Measurements from ENCODE around the gene ATP2B1. TPM values are rescaled to one million over a fixed set of nuclear protein-coding genes. Genes with fewer than 3 reads are reported as not detected.

The ATP2B1 gene
- total and polyA plus RNA-seq, 8 donors = 4.3 to 22.4 (median 14.4) TPM

DNA sequence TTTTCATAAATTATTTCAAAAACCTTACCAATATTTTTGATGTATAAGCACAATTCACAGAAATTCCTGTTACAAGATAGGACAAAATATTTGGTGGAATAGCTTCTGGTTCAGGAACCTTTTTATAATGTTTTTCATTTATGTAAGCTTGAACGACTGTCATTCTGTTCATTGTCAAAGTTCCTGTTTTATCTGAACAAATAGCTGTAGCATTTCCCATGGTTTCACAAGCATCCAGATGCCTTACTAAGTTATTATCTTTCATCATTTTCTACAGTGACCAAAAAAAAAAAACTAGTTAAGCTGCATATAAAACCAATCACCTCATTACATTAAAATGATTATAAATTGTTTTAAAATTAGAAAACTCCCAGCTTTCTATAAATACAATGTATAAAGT is 87.1 kb downstream of the ATP2B1 start:
- TF ChIP-seq, protein P1, sequence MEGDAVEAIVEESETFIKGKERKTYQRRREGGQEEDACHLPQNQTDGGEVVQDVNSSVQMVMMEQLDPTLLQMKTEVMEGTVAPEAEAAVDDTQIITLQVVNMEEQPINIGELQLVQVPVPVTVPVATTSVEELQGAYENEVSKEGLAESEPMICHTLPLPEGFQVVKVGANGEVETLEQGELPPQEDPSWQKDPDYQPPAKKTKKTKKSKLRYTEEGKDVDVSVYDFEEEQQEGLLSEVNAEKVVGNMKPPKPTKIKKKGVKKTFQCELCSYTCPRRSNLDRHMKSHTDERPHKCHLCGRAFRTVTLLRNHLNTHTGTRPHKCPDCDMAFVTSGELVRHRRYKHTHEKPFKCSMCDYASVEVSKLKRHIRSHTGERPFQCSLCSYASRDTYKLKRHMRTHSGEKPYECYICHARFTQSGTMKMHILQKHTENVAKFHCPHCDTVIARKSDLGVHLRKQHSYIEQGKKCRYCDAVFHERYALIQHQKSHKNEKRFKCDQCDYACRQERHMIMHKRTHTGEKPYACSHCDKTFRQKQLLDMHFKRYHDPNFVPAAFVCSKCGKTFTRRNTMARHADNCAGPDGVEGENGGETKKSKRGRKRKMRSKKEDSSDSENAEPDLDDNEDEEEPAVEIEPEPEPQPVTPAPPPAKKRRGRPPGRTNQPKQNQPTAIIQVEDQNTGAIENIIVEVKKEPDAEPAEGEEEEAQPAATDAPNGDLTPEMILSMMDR (IDR thresholded peaks at IDR 0.05) = no peak
- intact Hi-C loops (cut with DNase I) = no loop called here

GRCh38 chr12:89619764-89620163 is 88.9 kb downstream of the ATP2B1 start:
- intact Hi-C loops (cut with DNase I) = no loop called here
- ATAC-seq (no peak), FAIRE-seq (no peak), DNase-seq (no peak)
- TF ChIP-seq, protein P1 (IDR thresholded peaks at IDR 0.05) = no peak
- 93 to 97% methylated on average over 2 of the region's 2 CpGs for WGBS, 2 donors
- H3K27ac ChIP-seq = no peak overlapping the region
- no peak overlapping the region for H3K4me3 ChIP-seq
- no peaks in the 10 kb centered on the region for H3K9me3 ChIP-seq
- peaks cover 0 to 3% (median 0%) of the 10 kb centered on the region in 3 donors for H3K4me1 ChIP-seq
- peaks cover 0 to 4% (median 0%) of the 10 kb centered on the region in 3 donors for H3K36me3 ChIP-seq
- H3K27me3 ChIP-seq = no peaks in the 10 kb centered on the region

More for the DNA sequence above, 87.1 kb downstream of the ATP2B1 start:
- 50 to 54% methylated on average over 1 of the region's 1 CpG for whole genome bisulfite sequencing, 2 donors
- H3K36me3 ChIP-seq = peaks cover 0 to 4% (median 0%) of the 10 kb centered on the region in 3 donors
- no peak overlapping the region for H3K27ac ChIP-seq
- FAIRE-seq = no peak
- no peaks in the 10 kb centered on the region for H3K27me3 ChIP-seq
- no peak for ATAC-seq
- no peak for DNase-seq
- H3K4me3 ChIP-seq = no peak overlapping the region
- peaks cover 0 to 3% (median 0%) of the 10 kb centered on the region in 3 donors for H3K4me1 ChIP-seq
- no peaks in the 10 kb centered on the region for H3K9me3 ChIP-seq

DNA sequence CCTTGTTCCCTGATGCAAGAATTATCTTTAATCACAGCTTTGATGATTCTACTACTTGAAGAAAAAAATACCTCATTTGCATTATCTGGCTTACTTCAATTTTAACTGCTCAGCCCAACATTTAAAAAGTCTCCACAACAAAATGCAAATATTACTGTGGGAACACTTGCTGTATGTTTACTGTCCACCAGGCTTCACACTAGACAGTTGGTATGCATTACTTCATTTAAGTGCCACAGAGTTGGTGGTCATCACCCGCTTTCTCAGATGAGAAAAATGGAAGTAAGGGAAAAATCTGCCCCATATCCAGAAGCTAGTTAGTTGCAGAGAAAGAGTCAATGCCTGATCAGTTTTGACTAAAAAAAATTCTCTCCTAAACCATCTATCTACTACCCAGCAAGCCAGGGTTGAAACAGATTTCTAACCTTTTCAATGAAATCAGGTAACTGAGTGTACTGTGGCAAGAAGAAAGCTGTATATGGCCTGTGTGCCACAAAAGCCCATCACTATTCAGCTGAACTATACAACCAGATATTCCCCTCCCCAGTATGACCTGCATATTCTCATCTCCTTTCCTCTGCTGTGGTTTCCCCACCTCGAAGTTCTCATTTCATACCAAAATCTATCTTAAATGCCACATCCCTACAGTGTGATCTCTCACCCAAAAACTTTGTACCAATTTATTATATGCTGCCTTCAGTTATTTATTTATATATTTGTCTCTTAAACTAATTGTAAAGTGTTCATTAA is 90.3 kb downstream of the ATP2B1 start:
- no peaks in the 10 kb centered on the region for H3K27me3 ChIP-seq
- intact Hi-C loops (cut with DNase I) = no loop called here
- ATAC-seq (no peak), FAIRE-seq (no peak), DNase-seq (no peak)
- TF ChIP-seq, protein P1 (IDR thresholded peaks at IDR 0.05) = no peak
- no peak overlapping the region for H3K4me3 ChIP-seq
- H3K4me1 ChIP-seq = peaks cover 0 to 3% (median 0%) of the 10 kb centered on the region in 3 donors
- peaks cover 0 to 4% (median 0%) of the 10 kb centered on the region in 3 donors for H3K36me3 ChIP-seq
- 43 to 45% methylated on average over 2 of the region's 2 CpGs for WGBS, 2 donors
- H3K27ac ChIP-seq = no peak overlapping the region
- H3K9me3 ChIP-seq = no peaks in the 10 kb centered on the region

DNA sequence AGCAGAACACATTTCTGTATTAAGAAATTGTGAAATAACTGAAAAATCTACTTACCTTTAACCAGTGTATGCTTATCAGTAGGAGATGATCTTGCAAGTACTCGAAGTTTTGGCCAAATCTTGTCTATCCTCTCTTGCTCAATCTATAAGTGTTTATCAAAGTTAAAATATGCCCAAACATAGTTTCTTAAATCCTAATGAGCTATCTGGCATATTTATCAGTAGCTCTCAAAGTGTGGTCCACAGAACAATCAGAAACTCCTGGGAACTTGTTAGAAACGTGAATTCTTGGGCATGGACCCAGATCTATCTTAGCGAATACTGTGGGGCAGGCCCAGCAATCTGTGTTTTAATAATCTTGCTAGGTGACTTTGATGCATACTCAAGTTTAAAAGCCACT is 98.3 kb downstream of the ATP2B1 start:
- no peaks in the 10 kb centered on the region for H3K4me1 ChIP-seq
- FAIRE-seq (no peak), DNase-seq (no peak), ATAC-seq (no peak)
- H3K4me3 ChIP-seq = no peak overlapping the region
- TF ChIP-seq, protein P1 (IDR thresholded peaks at IDR 0.05) = no peak
- intact Hi-C loops (cut with DNase I) = no loop called here
- H3K27ac ChIP-seq = no peak overlapping the region
- peaks cover 0 to 3% (median 1%) of the 10 kb centered on the region in 3 donors for H3K36me3 ChIP-seq
- H3K9me3 ChIP-seq = no peaks in the 10 kb centered on the region
- H3K27me3 ChIP-seq = no peaks in the 10 kb centered on the region
- whole genome bisulfite sequencing, 2 donors = 78 to 82% methylated on average over 3 of the region's 3 CpGs

DNA sequence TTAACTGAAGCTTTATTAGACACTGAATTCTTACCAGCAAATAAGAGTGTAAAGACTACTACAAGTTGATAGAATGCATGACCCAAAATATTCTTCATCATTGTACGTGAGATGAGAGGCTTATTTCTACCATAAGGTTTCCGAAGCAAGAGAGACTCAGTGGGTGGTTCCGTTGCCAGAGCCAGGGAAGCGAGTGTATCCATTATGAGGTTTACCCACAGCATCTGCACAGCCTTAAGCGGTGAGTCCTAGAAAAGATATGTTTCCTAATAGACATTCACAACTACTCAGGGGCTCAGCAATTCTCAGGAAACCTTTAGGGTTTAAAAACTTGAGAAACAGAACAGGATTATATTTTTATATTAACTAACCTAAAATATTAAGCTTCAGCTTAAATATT is 105.0 kb downstream of the ATP2B1 start:
- ATAC-seq (no peak), FAIRE-seq (no peak), DNase-seq (no peak)
- no peak overlapping the region for H3K27ac ChIP-seq
- no peaks in the 10 kb centered on the region for H3K9me3 ChIP-seq
- intact Hi-C loops (cut with DNase I) = no loop called here
- WGBS, 2 donors = 96 to 98% methylated on average over 5 of the region's 5 CpGs
- TF ChIP-seq, protein P1 (IDR thresholded peaks at IDR 0.05) = no peak
- peaks cover 0 to 13% (median 4%) of the 10 kb centered on the region in 3 donors for H3K36me3 ChIP-seq
- H3K4me3 ChIP-seq = no peak overlapping the region
- no peaks in the 10 kb centered on the region for H3K27me3 ChIP-seq
- H3K4me1 ChIP-seq = no peaks in the 10 kb centered on the region

Measured in pancreas (tissue), 10 donors.